Activated CD8-positive, alpha-beta memory T cell treated with anti-CD3 and anti-CD28 coated beads, Interleukin-2, amount 50 U/mL, for 4 hours (primary cell): ENCODE measurements around the gene ATG4D.
A peak's percentile ranks its signal among the peaks of the same experiment; 100 is the strongest.
"Not testable (repeated sequence)": the region's sequence is repeated elsewhere in the genome, so short reads cannot be mapped to it uniquely, and the experiment has no call there.

ENCODE experiments used
- DNase-seq: peaks from one replicate; pipeline ENCODE4 v3.0.0-alpha.2; 2020

ATG4D gene

GRCh38 chr19:10553087-10553667 is 9.5 kb downstream of the ATG4D start:
- no peak for DNase-seq

GRCh38 chr19:10553943-10554381 is 10.3 kb downstream of the ATG4D start:
- DNase-seq: peak; percentile 53

- DNase-seq: no peak
Measured at GRCh38 chr19:10554760-10555609, 11.3 kb downstream of the ATG4D start.

- no peak for DNase-seq
Measured at GRCh38 chr19:10555610-10555973, 11.9 kb downstream of the ATG4D start.

GRCh38 chr19:10557603-10558197 is 14.0 kb downstream of the ATG4D start:
- no peak for DNase-seq

GRCh38 chr19:10560154-10560553 is 16.4 kb downstream of the ATG4D start:
- DNase-seq: no peak

- no peak for DNase-seq
Measured at GRCh38 chr19:10562609-10563008, 18.9 kb downstream of the ATG4D start.

- peak; percentile 62 for DNase-seq
Measured at GRCh38 chr19:10565028-10565566, 21.4 kb downstream of the ATG4D start.

- DNase-seq: peak; percentile 99
Measured at GRCh38 chr19:10565567-10566407, 22.1 kb downstream of the ATG4D start, which contains the start of gene KRI1. KRI1 (minus strand) TSS chr19:10566010; CDS start chr19:10565999, 11 bp downstream.

- no peak for DNase-seq
Measured at GRCh38 chr19:10566408-10566657, 22.6 kb downstream of the ATG4D start.

GRCh38 chr19:10566658-10567410 is 23.1 kb downstream of the ATG4D start:
- DNase-seq: peak; percentile 34

- no peak for DNase-seq
Measured at GRCh38 chr19:10567656-10568055, 24.0 kb downstream of the ATG4D start.

- no peak for DNase-seq
Measured at GRCh38 chr19:10568062-10568825, 24.5 kb downstream of the ATG4D start.

- DNase-seq: peak; percentile 100
Measured at GRCh38 chr19:10568826-10569651, 25.3 kb downstream of the ATG4D start, which contains the start of gene CDKN2D. CDKN2D (minus strand) TSS chr19:10568979; CDS start chr19:10568653, 326 bp downstream.

GRCh38 chr19:10573793-10574192 is 30.1 kb downstream of the ATG4D start:
- not testable (repeated sequence) for DNase-seq

GRCh38 chr19:10574462-10574861 is 30.8 kb downstream of the ATG4D start:
- no peak for DNase-seq

GRCh38 chr19:10575011-10575716 is 31.5 kb downstream of the ATG4D start:
- DNase-seq: no peak

- DNase-seq: no peak
Measured at GRCh38 chr19:10577951-10578350, 34.2 kb downstream of the ATG4D start.

GRCh38 chr19:10580979-10581631 is 37.4 kb downstream of the ATG4D start:
- DNase-seq: peak; percentile 92
